Keratinocyte (primary cell): ENCODE results near the gene ZNF462.

Experiments
- CTCF ChIP-seq, 3 experiments: IDR thresholded peaks in 1 of 3; conservative IDR thresholded peaks in 1 of 3; optimal IDR thresholded peaks in 1 of 3; 2 replicates in 2 of 3; 3 replicates in 1 of 3; pipeline versions ENCODE3 to v1.5.1; 2011; ENCODE audit warnings: low read length in 3 of 3, mild to moderate bottlenecking in 3 of 3, moderate library complexity in 2 of 3, control low read depth in 1 of 3, inconsistent platforms in 1 of 3; ENCODE audit not compliant: insufficient read depth in 2 of 3; ENCODE audit errors: extremely low read depth in 1 of 3
- EZH2 ChIP-seq: IDR thresholded peaks from one replicate; pipeline ENCODE4 v1.6.1; 2012; ENCODE audit warnings: inconsistent platforms, mild to moderate bottlenecking, low read length, moderate library complexity

DNA sequence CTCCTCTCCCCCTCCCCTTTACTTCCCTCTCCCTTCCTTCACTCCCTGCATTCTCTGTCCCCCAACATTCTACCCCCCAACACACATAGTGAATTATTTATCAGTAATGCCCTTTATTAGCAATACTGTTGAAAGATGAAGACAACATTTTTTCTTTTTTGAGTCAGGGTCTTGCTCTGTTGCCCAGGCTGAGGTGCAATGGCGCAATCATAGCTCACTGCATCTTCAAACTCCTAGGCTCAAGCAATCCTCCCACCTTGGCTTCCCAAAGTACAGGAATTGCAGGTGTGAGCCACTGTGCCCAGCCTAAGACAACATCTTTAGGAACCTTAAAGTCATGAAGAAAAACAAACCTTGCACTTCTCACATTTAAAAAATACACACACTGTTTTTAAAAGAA, 130.6 kb downstream of the ZNF462 start:
- TF ChIP-seq EZH2 (no peak), CTCF (optimal IDR thresholded peaks at IDR 0.05 in 1 of 3, IDR thresholded peaks at IDR 0.05 in 1 of 3, conservative IDR thresholded peaks at IDR 0.05 in 1 of 3; ENCODE audit: extremely low read depth in 1 of 3, insufficient read depth in 2 of 3, low read length in 3 of 3) (no peak)
